Stomach smooth muscle (tissue), 2 donors: Measurements from ENCODE around the gene PLCG1.

Experiments
- H3K27ac ChIP-seq: one replicate; pipeline ENCODE4 v1.7.0; 2013; ENCODE audit warnings: mild to moderate bottlenecking, low read length, inconsistent platforms
- H3K27me3 ChIP-seq, 2 donors: one replicate each; pipeline ENCODE4 v1.7.0; 2013; ENCODE audit warnings: low read length in 2 of 2; ENCODE audit not compliant: insufficient read depth in 2 of 2, control insufficient read depth in 1 of 2
- H3K36me3 ChIP-seq, 2 donors: one replicate each; pipeline ENCODE4 v1.7.0; 2013; ENCODE audit warnings: low read length in 2 of 2; ENCODE audit not compliant: control insufficient read depth in 2 of 2, insufficient read depth in 2 of 2
- H3K4me1 ChIP-seq: one replicate; pipeline ENCODE4 v1.7.0; 2013; ENCODE audit warnings: low read length; ENCODE audit not compliant: control insufficient read depth, insufficient read depth
- H3K4me3 ChIP-seq, 2 donors: one replicate each; pipeline ENCODE4 v1.7.0; 2013; ENCODE audit warnings: low read length in 2 of 2
- H3K9ac ChIP-seq, 2 donors: one replicate each; pipeline ENCODE4 v1.7.0; 2013; ENCODE audit warnings: low read length in 2 of 2, mild to moderate bottlenecking in 1 of 2
- H3K9me3 ChIP-seq, 2 donors: one replicate each; pipeline ENCODE4 v1.7.0; 2013; ENCODE audit warnings: low read length in 2 of 2; ENCODE audit not compliant: control insufficient read depth in 2 of 2
- donor health status: healthy.
- donor health status: Pancreatic carcinoma.

Gene PLCG1

GRCh38 chr20:41136680-41137613 lies at the start of gene PLCG1:
Gene PLCG1, plus strand, starts transcription at chr20:41137543. Its CDS starts 99 bp downstream, at chr20:41137642.
- Histone ChIP-seq H3K4me1 (peaks cover 45% of the 10 kb centered on the region), H3K4me3 (peak within 1 kb of the TSS; percentile 74 to 84)

GRCh38 chr20:41087777-41088176 lies 49.6 kb upstream of the PLCG1 start:
- Histone ChIP-seq H3K27ac (no peak overlapping the region), H3K9ac (no peak overlapping the region), H3K36me3 (peaks cover 15 to 20% of the 10 kb centered on the region in 2 donors), H3K27me3 (no peaks in the 10 kb centered on the region), H3K9me3 (no peaks in the 10 kb centered on the region), H3K4me1 (no peaks in the 10 kb centered on the region), H3K4me3 (no peak overlapping the region)

More at GRCh38 chr20:41136680-41137613, at the start of gene PLCG1:
- Histone ChIP-seq H3K9me3 (no peaks in the 10 kb centered on the region), H3K27ac (peak within 1 kb of the TSS; percentile 84), H3K36me3 (no peaks in the 10 kb centered on the region), H3K9ac (peak within 1 kb of the TSS; percentile 83 to 85), H3K27me3 (no peaks in the 10 kb centered on the region)

GRCh38 chr20:41089555-41089954 lies 47.8 kb upstream of the PLCG1 start:
- no peak overlapping the region for H3K9ac ChIP-seq

GRCh38 chr20:41091927-41092326 lies 45.4 kb upstream of the PLCG1 start:
- no peaks in the 10 kb centered on the region for H3K9me3 ChIP-seq
- no peak overlapping the region for H3K27ac ChIP-seq
- H3K4me3 ChIP-seq = no peak overlapping the region
- peaks cover 28 to 30% of the 10 kb centered on the region in 2 donors for H3K36me3 ChIP-seq
- no peak overlapping the region for H3K9ac ChIP-seq
- no peaks in the 10 kb centered on the region for H3K4me1 ChIP-seq
- no peaks in the 10 kb centered on the region for H3K27me3 ChIP-seq

More at GRCh38 chr20:41089555-41089954, 47.8 kb upstream of the PLCG1 start:
- Histone ChIP-seq H3K27me3 (no peaks in the 10 kb centered on the region), H3K4me1 (no peaks in the 10 kb centered on the region), H3K4me3 (no peak overlapping the region), H3K27ac (no peak overlapping the region), H3K9me3 (no peaks in the 10 kb centered on the region), H3K36me3 (peaks cover 26 to 31% of the 10 kb centered on the region in 2 donors)

GRCh38 chr20:41094353-41095055 lies 42.8 kb upstream of the PLCG1 start:
- H3K4me1 ChIP-seq = no peaks in the 10 kb centered on the region
- no peaks in the 10 kb centered on the region for H3K27me3 ChIP-seq
- H3K4me3 ChIP-seq = no peak overlapping the region
- H3K36me3 ChIP-seq = peaks cover 34 to 46% of the 10 kb centered on the region in 2 donors
- no peak overlapping the region for H3K9ac ChIP-seq
- H3K27ac ChIP-seq = no peak overlapping the region
- H3K9me3 ChIP-seq = no peaks in the 10 kb centered on the region

GRCh38 chr20:41095110-41095969 lies 42.0 kb upstream of the PLCG1 start:
- no peak overlapping the region for H3K9ac ChIP-seq
- peaks cover 40 to 53% of the 10 kb centered on the region in 2 donors for H3K36me3 ChIP-seq
- H3K27me3 ChIP-seq = no peaks in the 10 kb centered on the region
- H3K9me3 ChIP-seq = no peaks in the 10 kb centered on the region
- H3K4me1 ChIP-seq = no peaks in the 10 kb centered on the region
- H3K27ac ChIP-seq = no peak overlapping the region
- no peak overlapping the region for H3K4me3 ChIP-seq

GRCh38 chr20:41098703-41099250 lies 38.6 kb upstream of the PLCG1 start:
- Histone ChIP-seq H3K4me3 (no peak overlapping the region), H3K4me1 (no peaks in the 10 kb centered on the region), H3K9me3 (no peaks in the 10 kb centered on the region), H3K27ac (no peak overlapping the region), H3K27me3 (no peaks in the 10 kb centered on the region), H3K9ac (no peak overlapping the region), H3K36me3 (peaks cover 45 to 60% of the 10 kb centered on the region in 2 donors)

GRCh38 chr20:41100001-41100480 lies 37.3 kb upstream of the PLCG1 start:
- Histone ChIP-seq H3K9ac (no peak overlapping the region), H3K9me3 (no peaks in the 10 kb centered on the region), H3K36me3 (peaks cover 42 to 60% of the 10 kb centered on the region in 2 donors), H3K4me1 (no peaks in the 10 kb centered on the region), H3K27me3 (no peaks in the 10 kb centered on the region), H3K4me3 (no peak overlapping the region), H3K27ac (no peak overlapping the region)

GRCh38 chr20:41101660-41102059 lies 35.7 kb upstream of the PLCG1 start:
- Histone ChIP-seq H3K4me1 (no peaks in the 10 kb centered on the region), H3K27me3 (no peaks in the 10 kb centered on the region), H3K9ac (no peak overlapping the region), H3K27ac (no peak overlapping the region), H3K36me3 (peaks cover 39 to 59% of the 10 kb centered on the region in 2 donors), H3K4me3 (no peak overlapping the region), H3K9me3 (no peaks in the 10 kb centered on the region)

GRCh38 chr20:41108531-41108930 lies 28.8 kb upstream of the PLCG1 start:
- H3K36me3 ChIP-seq = peaks cover 24 to 39% of the 10 kb centered on the region in 2 donors
- no peak overlapping the region for H3K4me3 ChIP-seq
- no peaks in the 10 kb centered on the region for H3K27me3 ChIP-seq
- no peaks in the 10 kb centered on the region for H3K9me3 ChIP-seq
- no peaks in the 10 kb centered on the region for H3K4me1 ChIP-seq
- H3K9ac ChIP-seq = no peak overlapping the region
- H3K27ac ChIP-seq = no peak overlapping the region
